Calu3 (cell line): ENCODE results near the gene KIF16B. TPM values are rescaled to one million over a fixed set of nuclear protein-coding genes. Genes with fewer than 3 reads are reported as not detected.

Experiments
- BruUV-seq: library from RNA; stranded (reverse); fragments of 400-500 nt; replicated peaks from 2 replicates; lab custom pipeline; 2021; lab: Mats Ljungman, UMichigan
- CTCF ChIA-PET: fragments of 300-600 bp; sonication (Branson Sonifier 250); formaldehyde crosslinking; loops from one replicate; lab custom pipeline; 2022; ENCODE audit warnings: antibody characterized with exemption; lab: Charles Lee
- DNase-seq: peaks from one replicate; pipeline ENCODE4 v3.0.0; 2022
- H3K27ac Mint-ChIP-seq: one replicate; pipeline ENCODE4 v1.8.0; 2022; ENCODE audit warnings: mixed read lengths; ENCODE audit not compliant: unreplicated experiment
- H3K27me3 Mint-ChIP-seq: one replicate; pipeline ENCODE4 v1.8.0; 2022; ENCODE audit warnings: mixed read lengths; ENCODE audit not compliant: unreplicated experiment
- H3K36me3 Mint-ChIP-seq: one replicate; pipeline ENCODE4 v1.8.0; 2022; ENCODE audit warnings: mild to moderate bottlenecking, moderate library complexity, mixed read lengths; ENCODE audit not compliant: insufficient read depth, unreplicated experiment
- H3K4me1 Mint-ChIP-seq: one replicate; pipeline ENCODE4 v1.8.0; 2022; ENCODE audit warnings: mild to moderate bottlenecking, low read depth, mixed read lengths; ENCODE audit not compliant: unreplicated experiment
- H3K4me3 Mint-ChIP-seq: one replicate; pipeline ENCODE4 v1.8.0; 2022; ENCODE audit warnings: mild to moderate bottlenecking, low read depth, moderate library complexity, mixed read lengths; ENCODE audit not compliant: unreplicated experiment
- H3K9me3 Mint-ChIP-seq: one replicate; pipeline ENCODE4 v1.8.0; 2022; ENCODE audit warnings: low read depth, mixed read lengths; ENCODE audit not compliant: unreplicated experiment
- intact Hi-C: fragments of 100-400 bp; cut with micrococcal nuclease; formaldehyde crosslinking; loops from one replicate; pipeline ENCODE4 v1.10.0; 2022; ENCODE audit not compliant: unreplicated experiment
- total RNA-seq: library from RNA; stranded (reverse); gene quantifications from 2 replicates; pipeline ENCODE4 v1.2.3, GENCODE V29; 2022
- TF ChIP-seq, protein P1 (sequence below): fragments of 200-600 bp; IDR thresholded peaks from one replicate; pipeline ENCODE4 v1.8.0; 2022; ENCODE audit warnings: antibody characterized with exemption; ENCODE audit not compliant: unreplicated experiment

The KIF16B gene
- total RNA-seq, 1 experiment from 2014 or later, result 4.3 TPM

- TF ChIP-seq, protein P1, sequence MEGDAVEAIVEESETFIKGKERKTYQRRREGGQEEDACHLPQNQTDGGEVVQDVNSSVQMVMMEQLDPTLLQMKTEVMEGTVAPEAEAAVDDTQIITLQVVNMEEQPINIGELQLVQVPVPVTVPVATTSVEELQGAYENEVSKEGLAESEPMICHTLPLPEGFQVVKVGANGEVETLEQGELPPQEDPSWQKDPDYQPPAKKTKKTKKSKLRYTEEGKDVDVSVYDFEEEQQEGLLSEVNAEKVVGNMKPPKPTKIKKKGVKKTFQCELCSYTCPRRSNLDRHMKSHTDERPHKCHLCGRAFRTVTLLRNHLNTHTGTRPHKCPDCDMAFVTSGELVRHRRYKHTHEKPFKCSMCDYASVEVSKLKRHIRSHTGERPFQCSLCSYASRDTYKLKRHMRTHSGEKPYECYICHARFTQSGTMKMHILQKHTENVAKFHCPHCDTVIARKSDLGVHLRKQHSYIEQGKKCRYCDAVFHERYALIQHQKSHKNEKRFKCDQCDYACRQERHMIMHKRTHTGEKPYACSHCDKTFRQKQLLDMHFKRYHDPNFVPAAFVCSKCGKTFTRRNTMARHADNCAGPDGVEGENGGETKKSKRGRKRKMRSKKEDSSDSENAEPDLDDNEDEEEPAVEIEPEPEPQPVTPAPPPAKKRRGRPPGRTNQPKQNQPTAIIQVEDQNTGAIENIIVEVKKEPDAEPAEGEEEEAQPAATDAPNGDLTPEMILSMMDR, result no peak
- Mint-ChIP-seq H3K4me3 (no peak overlapping the region), H3K4me1 (no peaks in the 10 kb centered on the region), H3K9me3 (no peaks in the 10 kb centered on the region), H3K27ac (no peak overlapping the region), H3K27me3 (no peaks in the 10 kb centered on the region), H3K36me3 (no peaks in the 10 kb centered on the region)
- no peak for DNase-seq
- intact Hi-C loops, result no loop called here
- CTCF ChIA-PET, result no interaction called here
- no TSS peak for BruUV-seq
Measured at GRCh38 chr20:16544949-16545348, 28.3 kb downstream of the KIF16B start.

DNA sequence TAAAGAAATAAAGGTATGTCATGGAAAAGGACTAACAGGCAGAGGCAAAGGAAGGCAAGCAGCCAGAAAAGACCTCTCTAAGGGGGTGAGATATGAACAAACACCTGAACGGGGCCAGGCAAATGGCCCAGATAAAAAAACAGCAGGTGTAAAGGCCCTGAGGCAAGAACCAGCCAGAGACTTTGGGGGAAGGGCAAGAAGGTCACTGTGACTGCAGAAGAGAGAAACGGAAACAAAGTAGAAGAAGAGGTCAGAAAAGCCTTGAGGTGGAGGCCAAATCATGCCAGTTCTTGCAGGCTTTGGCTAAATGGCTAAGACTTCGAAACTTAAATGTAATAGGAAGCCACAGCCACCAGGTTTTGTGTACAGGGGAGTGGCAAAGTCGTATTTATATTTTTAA lies 30.8 kb downstream of the KIF16B start:
- H3K9me3 Mint-ChIP-seq, result no peaks in the 10 kb centered on the region
- no peaks in the 10 kb centered on the region for H3K4me1 Mint-ChIP-seq
- DNase-seq, result no peak
- H3K27me3 Mint-ChIP-seq, result no peaks in the 10 kb centered on the region
- no peaks in the 10 kb centered on the region for H3K36me3 Mint-ChIP-seq
- CTCF ChIA-PET, result no interaction called here
- no peak overlapping the region for H3K27ac Mint-ChIP-seq
- TF ChIP-seq, protein P1, result no peak
- no peak overlapping the region for H3K4me3 Mint-ChIP-seq
- intact Hi-C loops, result no loop called here
- no TSS peak for BruUV-seq

DNA sequence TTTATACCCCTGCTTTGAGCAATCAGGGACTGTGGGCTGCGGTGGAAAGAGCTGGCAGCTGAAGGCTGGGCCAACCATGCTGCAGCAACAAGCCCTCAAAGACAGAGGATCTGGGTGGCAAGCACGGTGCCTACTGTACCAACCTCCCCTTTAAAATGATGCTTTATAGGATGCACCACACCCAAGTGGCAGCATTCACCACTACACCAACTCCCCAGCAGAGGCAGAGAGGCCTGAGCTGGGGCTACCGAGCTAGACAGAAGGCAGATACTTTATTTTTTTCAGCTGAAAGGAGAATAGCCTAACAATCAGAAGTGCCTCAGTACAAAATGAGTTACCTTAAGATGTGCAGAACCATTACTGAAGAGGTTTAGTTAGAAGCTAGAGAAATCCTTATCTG lies 31.4 kb downstream of the KIF16B start:
- no TSS peak for BruUV-seq
- H3K27ac Mint-ChIP-seq, result no peak overlapping the region
- no peak for DNase-seq
- no peaks in the 10 kb centered on the region for H3K27me3 Mint-ChIP-seq
- intact Hi-C loops, result no loop called here
- no peaks in the 10 kb centered on the region for H3K4me1 Mint-ChIP-seq
- TF ChIP-seq, protein P1, result no peak
- no peak overlapping the region for H3K4me3 Mint-ChIP-seq
- CTCF ChIA-PET, result interaction anchor here (0.6 kb wide), 1 partner anchor 22 kb away, joined by 3 read pairs; no protein-coding TSS in a partner anchor
- no peaks in the 10 kb centered on the region for H3K36me3 Mint-ChIP-seq
- no peaks in the 10 kb centered on the region for H3K9me3 Mint-ChIP-seq

DNA sequence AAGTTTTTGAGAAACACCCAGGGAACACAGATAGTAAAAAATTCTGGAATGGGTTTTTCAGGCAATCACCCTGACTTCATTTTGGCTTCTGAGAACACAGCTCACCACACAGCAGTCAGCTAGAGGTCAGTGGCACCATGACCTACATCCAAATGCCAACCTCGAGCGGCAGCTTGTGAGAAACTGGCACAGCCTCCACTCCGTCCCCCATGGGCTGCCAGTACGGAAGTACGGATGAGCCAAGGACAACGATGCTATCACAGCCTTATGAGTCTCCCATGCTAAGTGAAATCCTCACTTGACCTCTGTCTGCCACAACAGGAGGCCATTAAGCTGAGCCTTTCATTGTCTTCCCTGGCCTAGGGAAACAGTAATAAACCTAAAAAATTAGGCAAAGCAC lies 32.0 kb downstream of the KIF16B start:
- no TSS peak for BruUV-seq
- CTCF ChIA-PET, result interaction anchor here (0.6 kb wide), 1 partner anchor 21 kb away, joined by 3 read pairs; no protein-coding TSS in a partner anchor
- H3K4me3 Mint-ChIP-seq, result no peak overlapping the region
- DNase-seq, result no peak
- intact Hi-C loops, result no loop called here
- H3K27me3 Mint-ChIP-seq, result no peaks in the 10 kb centered on the region
- no peaks in the 10 kb centered on the region for H3K4me1 Mint-ChIP-seq
- no peaks in the 10 kb centered on the region for H3K9me3 Mint-ChIP-seq
- no peaks in the 10 kb centered on the region for H3K36me3 Mint-ChIP-seq
- no peak overlapping the region for H3K27ac Mint-ChIP-seq
- TF ChIP-seq, protein P1, result no peak
